ENCODE data around the gene CD180. TPM values are rescaled to one million over a fixed set of nuclear protein-coding genes. Genes with fewer than 3 reads are reported as not detected.

CD180 gene
- total and polyA plus RNA-seq, 9 of the 15 experiments (the other 6 are each of a cell fraction or from before 2014, with no cell fraction given) = 0.01 to 0.07 TPM; not detected in 7

GRCh38 chr5:67194166-67194565 lies 2.4 kb downstream of the CD180 start:
- DNase-seq (ENCODE audit: extremely low read depth in 1 of 4, low spot score in 3 of 4) (no peak), ATAC-seq (no peak), FAIRE-seq (no peak)
- Histone ChIP-seq H3K9ac (ENCODE audit: insufficient read depth in 1 of 2, low read depth in 2 of 2, low read length in 2 of 2) (no peak overlapping the region), H3K36me3 (ENCODE audit: control insufficient read depth, insufficient read depth, low read length) (no peaks in the 10 kb centered on the region), H3K9me3 (replicated peaks; ENCODE audit: control insufficient read depth, insufficient read depth, low read depth, low read length) (no peaks in the 10 kb centered on the region), H3K27me3 (ENCODE audit: control insufficient read depth in 2 of 2, insufficient read depth in 2 of 2, low read length in 2 of 2) (peaks cover 4 to 18% of the 10 kb centered on the region in 2 experiments; a peak in 3 of 5 replicates), H3K4me3 (no peak overlapping the region), H3K79me2 (ENCODE audit: control insufficient read depth, insufficient read depth, low read length) (no peaks in the 10 kb centered on the region), H3K27ac (ENCODE audit: extremely low read depth, low read depth, low read length) (no peak overlapping the region), H3K4me2 (ENCODE audit: insufficient read depth, low read length) (no peak overlapping the region), H2AFZ (ENCODE audit: low read depth, low read length) (no peak overlapping the region), H3K4me1 (replicated peaks in 1 of 2; ENCODE audit: control insufficient read depth in 2 of 2, insufficient read depth in 2 of 2, low read length in 2 of 2) (no peaks in the 10 kb centered on the region), H4K20me1 (replicated peaks; ENCODE audit: control insufficient read depth, insufficient read depth, low read length) (no peaks in the 10 kb centered on the region; the same call in 1 of the 2 replicates), H3K9me1 (ENCODE audit: control insufficient read depth, insufficient read depth, low read length) (no peaks in the 10 kb centered on the region)
- in situ Hi-C loops (cut with MboI) (no loop called here), intact Hi-C loops (cut with micrococcal nuclease) (no loop called here)
- ChIA-PET POLR2A (no interaction called here), CTCF (ENCODE audit: low intra/inter-chr PET ratio) (no interaction called here)
- BruUV-seq (replicated peaks) = no TSS peak
- 9% methylated on average over 3 of the region's 3 CpGs for WGBS (ENCODE audit: insufficient coverage, low coverage, missing lambda C conversion rate)
- TF ChIP-seq SMAD3 (CRISPR knock-in tag; conservative IDR thresholded peaks at IDR 0.05) (no peak), SLC30A9 (CRISPR knock-in tag; IDR thresholded peaks at IDR 0.05) (no peak), PHB (CRISPR knock-in tag; IDR thresholded peaks at IDR 0.05) (no peak), ARID1B (IDR thresholded peaks at IDR 0.05) (no peak), FOXA1 (IDR thresholded peaks at IDR 0.05; ENCODE audit: borderline replicate concordance) (no peak), CLOCK (CRISPR knock-in tag; IDR thresholded peaks at IDR 0.05; ENCODE audit: borderline replicate concordance) (no peak)

All from K562 (cell line).